K562 (cell line): Measurements from ENCODE around the gene MZB1. TPM values are rescaled to one million over a fixed set of nuclear protein-coding genes. Genes with fewer than 3 reads are reported as not detected.
"Not testable (repeated sequence)": the region's sequence is repeated elsewhere in the genome, so short reads cannot be mapped to it uniquely, and the experiment has no call there.

Experiments used
- ATAC-seq: fragments of 200-7000 bp; cut with Tn5 transposase; 3 replicates; pipeline ENCODE4 v1.9.1; 2020; ENCODE audit warnings: moderate library complexity
- BruUV-seq: library from RNA; stranded (reverse); fragments of 400-500 nt; replicated peaks from 2 replicates; lab custom pipeline; 2021; lab: Mats Ljungman, UMichigan
- CTCF ChIA-PET: fragments of 300-600 bp; formaldehyde crosslinking; extraction: SDS; loops from one replicate; lab custom pipeline; 2021; ENCODE audit warnings: low intra/inter-chr PET ratio; lab: Yijun Ruan, JAX
- POLR2A ChIA-PET: fragments of 300-600, 350-650 bp; sonication (Branson Sonifier 250); formaldehyde crosslinking; extraction: SDS; loops from one replicate; lab custom pipeline; 2021; ENCODE audit warnings: antibody characterized with exemption, inconsistent platforms; lab: Yijun Ruan, JAX
- DNase-seq, 4 experiments: peaks; one replicate each; pipeline versions ENCODE4 v3.0.0 to v3.0.0-alpha.2; 2011 to 2018; ENCODE audit warnings: low spot score in 3 of 4, mixed read lengths in 3 of 4; ENCODE audit errors: extremely low read depth in 1 of 4
- FAIRE-seq: peaks from 2 replicates; lab custom pipeline; 2011; peaks lifted over from hg19 to GRCh38; lab: Jason Lieb, UNC
- H2AFZ ChIP-seq: 2 replicates; pipeline ENCODE4 v1.6.0; 2011; ENCODE audit warnings: low read depth, low read length, control low read depth, inconsistent platforms
- H3K27ac ChIP-seq: fragments of 200-600 bp; 3 replicates; pipeline ENCODE4 v1.8.0; 2011; ENCODE audit warnings: low read depth, mild to moderate bottlenecking, control low read depth, inconsistent platforms, low read length, moderate library complexity, mixed read lengths; ENCODE audit errors: extremely low read depth
- H3K27me3 ChIP-seq, 2 experiments: fragments of 300-600 bp in 1 of 2; 2 replicates in 1 of 2; 3 replicates in 1 of 2; pipeline versions ENCODE4 v1.6.0 to v1.8.0; 2011; ENCODE audit warnings: inconsistent platforms in 2 of 2, low read length in 2 of 2, mild to moderate bottlenecking in 1 of 2, mixed read lengths in 1 of 2, moderate library complexity in 1 of 2; ENCODE audit not compliant: control insufficient read depth in 2 of 2, insufficient read depth in 2 of 2
- H3K36me3 ChIP-seq: fragments of 300-600 bp; 3 replicates; pipeline ENCODE4 v1.8.0; 2011; ENCODE audit warnings: mild to moderate bottlenecking, low read length, inconsistent platforms; ENCODE audit not compliant: control insufficient read depth, insufficient read depth
- H3K4me1 ChIP-seq, 2 experiments: fragments of 200-600 bp in 1 of 2; replicated peaks in 1 of 2; 2 replicates in 1 of 2; 3 replicates in 1 of 2; pipeline versions ENCODE4 v1.5.1 to v1.8.0; 2011; ENCODE audit warnings: inconsistent platforms in 2 of 2, low read length in 2 of 2, mild to moderate bottlenecking in 1 of 2, mixed read lengths in 1 of 2, moderate library complexity in 1 of 2; ENCODE audit not compliant: control insufficient read depth in 2 of 2, insufficient read depth in 2 of 2
- H3K4me2 ChIP-seq: 2 replicates; pipeline ENCODE4 v1.6.1; 2011; ENCODE audit warnings: low read length, control low read depth, inconsistent platforms, mixed read lengths; ENCODE audit not compliant: insufficient read depth
- H3K4me3 ChIP-seq: fragments of 200-600 bp; sonication (generic), shearing (Covaris generic); 2 replicates; pipeline ENCODE4 v1.5.1; 2016; ENCODE audit warnings: control low read depth, inconsistent platforms
- H3K79me2 ChIP-seq: fragments of 200-600 bp; 3 replicates; pipeline ENCODE4 v1.8.0; 2011; ENCODE audit warnings: low read length, inconsistent platforms; ENCODE audit not compliant: control insufficient read depth, insufficient read depth
- H3K9ac ChIP-seq, 2 experiments: 2 replicates each; pipeline versions ENCODE4 v1.6.0 to v1.6.1; 2011; ENCODE audit warnings: low read depth in 2 of 2, low read length in 2 of 2, control low read depth in 1 of 2, inconsistent platforms in 1 of 2, mild to moderate bottlenecking in 1 of 2, mixed read lengths in 1 of 2; ENCODE audit not compliant: insufficient read depth in 1 of 2
- H3K9me1 ChIP-seq: one replicate; pipeline ENCODE4 v1.6.0; 2011; ENCODE audit warnings: inconsistent platforms, mild to moderate bottlenecking, low read length, moderate library complexity; ENCODE audit not compliant: control insufficient read depth, insufficient read depth
- H3K9me3 ChIP-seq: replicated peaks from 2 replicates; pipeline ENCODE4 v1.5.1; 2011; ENCODE audit warnings: low read depth, low read length, inconsistent platforms; ENCODE audit not compliant: control insufficient read depth, insufficient read depth
- H4K20me1 ChIP-seq: replicated peaks from 2 replicates; pipeline ENCODE4 v1.6.1; 2011; ENCODE audit warnings: low read length, inconsistent platforms, mixed read lengths; ENCODE audit not compliant: control insufficient read depth, insufficient read depth
- EGR1 ChIP-seq: fragments of 450-650 bp; conservative IDR thresholded peaks from 2 replicates; pipeline ENCODE4 v1.6.1; 2017; ENCODE audit warnings: mild to moderate bottlenecking
- ZNF121 ChIP-seq: sonication (generic); formaldehyde crosslinking; conservative IDR thresholded peaks from 2 replicates; pipeline ENCODE4 v1.8.0; 2022; ENCODE audit warnings: missing genetic modification reagents
- WGBS: fragments of 100-300 bp; shearing (Covaris generic); methylation state at CpG from one replicate; pipeline ENCODE4 v1.1.6; 2016; ENCODE audit warnings: low coverage, mixed read lengths; ENCODE audit not compliant: insufficient coverage; ENCODE audit errors: missing lambda C conversion rate; 5-methylcytosine and 5-hydroxymethylcytosine counted together
- in situ Hi-C: fragments of 300-500 bp; cut with MboI; formaldehyde crosslinking; loops from 4 replicates; pipeline ENCODE4 v1.15.0; 2018; ENCODE audit warnings: inconsistent platforms, mixed read lengths
- intact Hi-C: fragments of 100-400 bp; cut with micrococcal nuclease; formaldehyde crosslinking; loops from 2 replicates; pipeline ENCODE4 v1.14.2; 2022
- polyA plus RNA-seq, 8 experiments: library from polyadenylated mRNA; depleted of rRNA in 4 of 8; stranded (reverse) in 5 of 8; unstranded in 3 of 8; fragments of >200 nt; fragmentation: Nextera tagmentation in 2 of 8; fragmentation: Illumina TruSeq in 1 of 8; extraction: Ambion mirVana in 2 of 8; extraction: Trizol in 1 of 8; gene quantifications; 2 replicates each; pipeline versions ENCODE4 v1.2.1 to v1.2.3, GENCODE V29; 2011 to 2014; ENCODE audit warnings: inconsistent platforms in 1 of 8, missing spikeins in 1 of 8
- total RNA-seq, 7 experiments: library from RNA; depleted of rRNA in 6 of 7; stranded (reverse); fragments of >200 nt in 6 of 7; fragmentation: Illumina TruSeq in 2 of 7; extraction: Trizol in 2 of 7; gene quantifications; 2 replicates each; pipeline versions ENCODE4 v1.2.1 to v1.2.3, GENCODE V29; 2011 to 2021; ENCODE audit warnings: low replicate concordance in 1 of 7

The MZB1 gene
- total and polyA plus RNA-seq, 9 of the 15 experiments (the other 6 are each of a cell fraction or from before 2014, with no cell fraction given) = 0.13 to 0.31 TPM; not detected in 7

DNA sequence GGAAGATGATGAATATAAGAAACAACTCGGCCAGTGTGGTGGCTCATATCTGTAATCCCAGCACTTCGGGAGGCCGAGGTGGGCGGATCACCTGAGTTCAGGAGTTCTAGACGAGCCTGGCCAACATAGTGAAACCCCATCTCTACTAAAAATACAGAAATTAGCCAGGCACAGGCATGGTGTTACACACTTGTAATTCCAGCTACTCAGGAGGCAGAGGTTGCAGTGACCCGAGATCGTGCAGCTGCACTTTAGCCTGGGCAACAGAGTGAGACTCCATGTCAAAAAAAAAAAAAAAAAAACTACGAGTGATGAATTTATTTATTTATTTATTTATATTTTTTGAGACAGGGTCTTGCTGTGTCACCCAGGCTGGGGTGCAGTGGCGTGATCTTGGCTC is 41.9 kb downstream of the MZB1 start:
- H3K27ac ChIP-seq, H3K9me1 ChIP-seq, intact Hi-C loops, DNase-seq, FAIRE-seq, H3K9me3 ChIP-seq, in situ Hi-C loops, BruUV-seq, H2AFZ ChIP-seq, H3K4me3 ChIP-seq, CTCF ChIA-PET, H3K27me3 ChIP-seq: not testable (repeated sequence)
- TF ChIP-seq EGR1 (0 out of 2 replicates have a peak, but pooled peaks have one; percentile 25), ZNF121 (peak; percentile 78)
- peak overlapping the region; percentile 43 for H3K4me2 ChIP-seq
- 43% methylated on average over 9 of the region's 9 CpGs for WGBS
- H3K9ac ChIP-seq = 0 out of 4 replicates have a peak overlapping the region, but pooled peaks of 1 of the 2 experiments have one; percentile 62
- POLR2A ChIA-PET = interaction anchor here (0.7 to 1.0 kb wide), 6 partner anchors 9 to 131 kb away, joined by 3 to 6 read pairs (median 4); no protein-coding TSS in a partner anchor
- peaks cover 17% of the 10 kb centered on the region for H4K20me1 ChIP-seq
- peaks cover 34% of the 10 kb centered on the region for H3K36me3 ChIP-seq
- peak; percentile 28 for ATAC-seq
- peaks cover 100% of the 10 kb centered on the region for H3K79me2 ChIP-seq
- H3K4me1 ChIP-seq = peaks cover 9 to 14% of the 10 kb centered on the region in 2 experiments; a peak in 4 of 5 replicates

DNA sequence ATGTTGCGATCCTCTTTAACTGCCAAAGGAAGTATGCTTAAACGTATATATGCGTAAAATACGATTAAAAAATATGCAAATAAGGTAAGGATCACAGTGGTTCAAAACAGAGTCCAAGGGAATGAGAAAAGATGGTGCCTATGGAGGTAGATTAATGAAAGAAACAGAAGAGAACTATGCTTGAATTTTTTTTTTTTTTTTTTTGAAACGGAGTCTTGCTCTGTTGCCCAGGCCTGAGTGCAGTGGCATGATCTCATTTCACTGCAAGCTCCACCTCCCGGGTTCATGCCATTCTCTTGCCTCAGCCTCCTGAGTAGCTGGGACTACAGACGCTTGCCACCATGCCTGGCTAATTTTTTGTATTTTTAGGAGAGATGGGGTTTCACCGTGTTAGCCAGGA is 44.3 kb downstream of the MZB1 start:
- H3K4me3 ChIP-seq, ATAC-seq, H3K4me2 ChIP-seq, FAIRE-seq, in situ Hi-C loops, H3K27me3 ChIP-seq, H3K9me1 ChIP-seq, DNase-seq, intact Hi-C loops, H3K9me3 ChIP-seq, CTCF ChIA-PET, H3K9ac ChIP-seq, BruUV-seq, H2AFZ ChIP-seq, H3K27ac ChIP-seq: not testable (repeated sequence)
- peaks cover 88% of the 10 kb centered on the region for H3K79me2 ChIP-seq
- peaks cover 24% of the 10 kb centered on the region for H3K36me3 ChIP-seq
- H3K4me1 ChIP-seq = peaks cover 18 to 19% of the 10 kb centered on the region in 2 experiments; a peak in 4 of 5 replicates
- 97% methylated on average over 7 of the region's 8 CpGs for WGBS
- POLR2A ChIA-PET = interaction anchor here (0.7 to 1.3 kb wide), 3 partner anchors 19 to 74 kb away, joined by 3 to 6 read pairs (median 3); partner anchors contain the start of gene MATR3
- peaks cover 26% of the 10 kb centered on the region for H4K20me1 ChIP-seq
